HG03520 (cell line): Measurements from ENCODE around the gene SPOCK1.

ENCODE experiments used
- ATAC-seq: cut with Tn5 transposase; IDR thresholded peaks from one replicate; pipeline ENCODE4 v1.9.1; 2021; ENCODE audit warnings: mild to moderate bottlenecking, moderate library complexity; ENCODE audit not compliant: unreplicated experiment

SPOCK1 gene

GRCh38 chr5:137367951-137368350 is 131.2 kb downstream of the SPOCK1 start:
- no peak for ATAC-seq

DNA sequence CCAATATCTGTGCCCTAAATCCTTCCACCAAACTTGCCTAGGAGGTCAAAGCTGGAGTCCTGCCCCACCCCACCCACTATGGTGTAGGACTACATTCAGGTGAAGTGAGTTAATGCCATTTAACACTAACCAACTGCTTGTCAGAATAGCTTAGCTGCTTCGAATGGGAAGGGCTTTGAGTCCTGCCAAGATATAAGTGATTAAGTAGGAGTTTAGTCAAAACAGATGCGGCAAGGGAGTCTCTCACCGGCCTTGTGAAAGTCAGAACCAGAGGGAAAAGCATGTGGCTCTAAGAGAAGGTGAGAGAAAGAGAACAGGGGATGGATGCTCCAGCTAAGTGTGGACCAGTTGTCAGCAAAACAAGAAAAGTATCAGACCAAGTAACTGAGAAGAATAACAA is 132.6 kb downstream of the SPOCK1 start:
- no peak for ATAC-seq

DNA sequence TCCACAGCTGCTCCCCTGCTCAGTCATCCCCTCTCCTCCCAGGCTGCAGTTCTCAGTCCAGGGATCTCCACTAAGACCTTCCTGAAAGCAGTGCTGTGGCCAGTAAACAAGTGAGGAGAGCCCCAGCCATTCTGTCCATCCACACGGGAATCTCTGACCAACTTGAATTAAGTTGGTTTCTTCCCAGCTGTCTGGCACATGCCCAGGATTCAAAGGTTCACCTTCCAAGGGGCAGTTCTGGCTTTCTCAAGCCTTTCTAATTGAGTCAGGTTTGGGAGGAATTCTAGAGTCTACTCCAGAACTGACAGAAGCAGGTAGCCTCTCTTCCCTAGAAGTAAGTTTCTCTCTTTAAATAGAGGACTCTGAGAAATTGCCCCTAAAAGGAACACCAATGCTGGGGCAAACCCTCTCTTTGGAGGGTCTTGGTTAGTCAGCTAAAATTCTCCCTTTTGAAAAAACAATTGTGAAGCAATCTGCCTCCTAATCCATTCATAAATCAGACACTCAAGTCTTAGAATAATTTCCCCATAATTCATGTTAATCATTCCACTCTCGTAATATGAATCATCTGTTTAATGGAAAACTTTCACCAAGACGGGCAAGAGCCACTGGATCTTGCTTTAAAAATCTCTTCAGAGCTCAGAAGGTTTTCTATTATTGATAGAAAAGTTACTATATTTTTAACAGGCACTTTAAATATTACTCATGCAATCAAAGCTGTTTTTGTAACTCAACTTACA is 133.8 kb downstream of the SPOCK1 start:
- ATAC-seq = no peak

- no peak for ATAC-seq
These were observed 137.8 kb downstream of the SPOCK1 start for GRCh38 chr5:137361280-137361679.

- ATAC-seq = no peak
These were observed 138.5 kb downstream of the SPOCK1 start for GRCh38 chr5:137360607-137361006.

DNA sequence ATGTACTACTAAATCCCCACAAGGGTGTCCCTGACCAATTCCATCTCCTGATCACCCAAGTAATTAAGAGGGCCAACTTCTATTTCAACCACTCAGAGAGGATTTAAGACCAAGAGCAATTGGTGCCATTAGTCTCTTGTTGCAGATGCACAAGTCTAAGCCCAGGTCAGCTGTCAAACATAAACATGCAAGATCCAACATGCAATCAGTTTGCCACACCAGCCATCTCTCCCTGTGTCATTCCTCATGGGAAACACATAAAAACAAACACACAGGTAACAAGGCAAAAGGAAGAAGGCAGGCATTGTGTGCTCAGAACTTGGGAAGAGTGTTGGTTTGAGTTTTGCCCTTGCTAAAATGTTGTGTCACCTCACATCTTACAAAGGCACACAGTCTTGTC is 139.2 kb downstream of the SPOCK1 start:
- ATAC-seq = no peak

- no peak for ATAC-seq
These were observed 141.7 kb downstream of the SPOCK1 start for GRCh38 chr5:137357436-137357835.

DNA sequence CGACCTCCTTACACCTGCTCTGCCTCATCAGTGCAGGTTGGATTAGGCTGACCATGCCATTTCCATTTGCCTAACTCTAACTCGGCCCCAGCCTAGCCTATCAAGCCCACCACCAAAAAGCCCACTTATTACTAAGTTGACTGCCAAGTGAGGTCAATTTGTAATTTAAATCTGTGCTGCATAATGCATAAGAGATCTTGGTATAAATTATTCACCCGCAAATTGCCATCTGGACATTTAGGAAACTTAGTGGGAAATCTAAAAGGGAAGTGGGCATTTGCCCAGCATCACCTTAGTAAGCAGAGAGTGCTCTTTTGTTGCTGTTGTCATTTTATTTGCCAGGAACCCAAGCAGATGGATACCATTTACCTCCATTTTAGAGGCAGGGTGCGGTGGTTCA is 143.0 kb downstream of the SPOCK1 start:
- ATAC-seq = no peak

DNA sequence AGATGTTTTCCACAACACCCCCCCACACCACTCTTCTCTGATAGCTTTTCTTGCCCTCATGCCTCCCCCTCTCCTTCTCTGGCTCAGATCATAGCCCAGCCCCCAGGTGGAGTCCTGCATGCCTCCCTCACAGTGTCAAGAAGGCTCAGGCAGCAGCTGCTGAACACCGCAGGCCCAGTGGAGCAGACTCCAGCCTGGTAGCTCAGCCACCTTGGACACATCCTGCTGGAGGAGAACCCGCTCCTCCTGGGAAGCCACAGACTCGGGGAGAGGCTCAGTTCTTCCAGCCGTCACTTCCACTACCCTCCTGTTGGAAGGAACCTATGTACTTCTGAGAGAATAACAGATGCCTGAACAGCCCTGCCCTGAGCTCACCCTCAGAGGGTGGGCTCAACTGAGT is 143.4 kb downstream of the SPOCK1 start:
- no peak for ATAC-seq

GRCh38 chr5:137352095-137352494 is 147.0 kb downstream of the SPOCK1 start:
- ATAC-seq = no peak

- no peak for ATAC-seq
These were observed 148.3 kb downstream of the SPOCK1 start for GRCh38 chr5:137350791-137351190.

GRCh38 chr5:137348759-137349158 is 150.4 kb downstream of the SPOCK1 start:
- ATAC-seq = no peak

DNA sequence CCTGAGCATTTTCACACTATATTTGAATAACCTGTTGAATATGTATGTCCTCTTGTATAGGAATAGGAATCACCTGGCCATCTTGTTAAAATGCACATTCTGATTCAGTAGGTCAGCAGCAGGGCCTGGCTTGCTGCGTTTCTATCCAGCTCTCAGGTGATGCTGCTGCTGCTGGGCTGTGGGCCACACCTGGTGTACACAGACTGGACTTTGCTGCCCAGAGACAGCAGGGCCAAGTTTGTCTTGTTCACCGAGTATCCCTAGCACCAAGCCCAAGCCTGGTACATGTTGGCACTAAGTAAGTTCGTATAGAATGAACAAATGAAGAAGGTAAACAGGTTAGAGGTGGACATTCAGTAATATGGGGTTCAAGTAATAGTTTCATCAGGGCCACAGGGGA is 151.3 kb downstream of the SPOCK1 start:
- ATAC-seq = no peak

DNA sequence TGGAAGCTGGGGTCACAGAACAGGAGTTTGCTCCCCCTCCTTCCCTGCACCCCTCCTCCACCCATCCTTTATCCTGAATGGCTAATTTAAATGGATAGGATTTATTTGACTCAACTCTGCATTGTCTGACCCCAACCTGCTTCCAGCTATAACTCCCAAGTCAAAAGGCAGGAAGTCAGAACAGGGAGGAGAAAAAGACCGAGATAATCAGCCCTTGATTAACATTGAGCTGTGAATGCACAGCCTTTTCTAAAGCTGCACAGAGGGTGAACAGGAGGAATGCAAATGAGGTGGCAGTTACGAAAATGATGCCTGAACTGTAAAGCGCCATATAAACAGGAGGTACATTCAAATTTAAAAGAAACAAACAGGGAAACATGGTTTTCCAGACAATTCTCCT is 152.8 kb downstream of the SPOCK1 start:
- ATAC-seq = no peak

GRCh38 chr5:137345396-137345795 is 153.7 kb downstream of the SPOCK1 start:
- ATAC-seq = no peak

GRCh38 chr5:137344723-137345322 is 154.3 kb downstream of the SPOCK1 start:
- ATAC-seq = no peak

DNA sequence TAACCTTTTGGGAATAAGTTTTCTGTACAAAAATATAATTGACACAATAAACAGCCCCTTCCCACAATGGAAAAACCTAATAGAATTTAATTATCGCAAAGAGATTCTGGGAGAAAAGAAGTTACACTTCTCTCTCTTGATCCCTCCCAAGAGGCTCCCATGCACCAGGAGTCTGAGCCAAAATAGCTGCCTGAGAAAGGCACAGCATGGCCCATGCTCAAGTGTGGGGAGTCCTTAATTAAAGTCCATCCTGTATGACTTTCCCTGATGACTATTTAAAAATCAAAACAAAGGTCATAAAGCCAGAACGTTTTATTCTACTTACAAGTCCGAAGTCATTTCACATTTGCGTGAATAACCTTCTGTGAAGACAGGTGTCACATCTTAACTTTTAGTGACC is 155.1 kb downstream of the SPOCK1 start:
- ATAC-seq = no peak

DNA sequence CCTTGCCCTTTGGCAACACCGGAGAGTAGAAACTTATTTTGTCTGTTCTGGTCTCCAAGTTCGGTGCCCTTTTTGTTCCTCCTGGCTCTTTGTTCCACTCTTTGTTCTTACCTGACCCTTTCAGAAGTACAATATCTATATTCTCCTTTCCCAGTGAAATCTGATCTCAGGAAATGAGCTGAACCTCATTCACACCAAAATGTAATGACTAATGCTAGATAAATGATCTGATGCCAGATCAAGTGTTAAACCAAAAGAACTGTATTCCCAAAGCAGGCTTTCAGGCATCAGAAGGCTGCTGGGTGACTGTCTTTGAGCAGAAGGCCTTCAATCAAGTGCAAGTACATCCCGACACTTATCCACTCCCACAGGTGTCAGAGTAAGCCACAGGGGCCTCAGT is 156.4 kb downstream of the SPOCK1 start:
- no peak for ATAC-seq

GRCh38 chr5:137341831-137342230 is 157.3 kb downstream of the SPOCK1 start:
- ATAC-seq = no peak

- no peak for ATAC-seq
These were observed 158.2 kb downstream of the SPOCK1 start for GRCh38 chr5:137340881-137341280.

GRCh38 chr5:137336565-137337120 is 162.5 kb downstream of the SPOCK1 start:
- no peak for ATAC-seq

DNA sequence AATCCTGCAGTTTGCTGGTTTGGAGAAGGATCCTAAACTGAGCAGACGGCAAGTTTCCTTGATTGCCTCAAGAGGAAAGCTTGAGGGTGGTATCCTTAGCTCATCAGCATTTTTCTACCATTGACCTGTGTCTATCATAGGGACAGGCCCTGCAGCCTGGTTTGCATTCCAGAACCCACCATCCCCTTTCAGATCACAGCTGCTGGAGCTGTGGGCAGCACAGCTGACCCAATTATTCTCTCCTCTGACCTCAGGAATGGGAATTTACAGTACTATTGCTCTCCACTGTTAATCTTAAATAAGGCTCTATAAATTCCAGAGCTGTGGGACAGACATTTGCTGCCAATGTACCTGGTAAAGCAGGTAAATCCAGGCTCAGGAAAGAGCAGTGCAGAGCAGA is 163.0 kb downstream of the SPOCK1 start:
- ATAC-seq = no peak
